Kasumi-1 (cell line): Measurements from ENCODE around the gene TRAP1.
"Not testable (repeated sequence)": the region's sequence is repeated elsewhere in the genome, so short reads cannot be mapped to it uniquely, and the experiment has no call there.

Experiments used
- DNase-seq, 2 experiments: peaks; one replicate each; lab custom pipeline; 2025; lab: John Stamatoyannopoulos, UW

TRAP1 gene

GRCh38 chr16:3673676-3674377, 43.5 kb downstream of the TRAP1 start:
- no peak for DNase-seq

DNA sequence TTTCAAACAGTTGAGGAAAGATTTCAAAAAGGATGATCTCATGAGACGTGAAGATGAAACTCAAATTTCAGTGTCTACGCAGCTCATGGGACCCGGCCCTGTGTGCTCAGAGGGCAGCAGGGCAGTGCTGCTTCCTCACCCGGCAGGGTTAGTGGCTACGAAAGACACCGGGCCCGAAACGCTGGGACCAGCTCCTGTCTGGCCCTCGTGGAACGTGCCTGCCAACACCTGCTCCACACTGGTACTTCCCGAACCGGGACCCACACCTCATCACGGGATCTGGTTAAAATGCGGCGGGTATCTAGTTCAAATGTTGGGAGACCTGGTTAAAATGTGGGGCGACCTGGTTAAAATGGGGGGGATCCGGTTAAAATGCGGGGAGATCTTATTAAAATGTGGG, 44.1 kb downstream of the TRAP1 start:
- DNase-seq = no peak

- no peak for DNase-seq
Observed at GRCh38 chr16:3672571-3673041, 44.7 kb downstream of the TRAP1 start.

DNA sequence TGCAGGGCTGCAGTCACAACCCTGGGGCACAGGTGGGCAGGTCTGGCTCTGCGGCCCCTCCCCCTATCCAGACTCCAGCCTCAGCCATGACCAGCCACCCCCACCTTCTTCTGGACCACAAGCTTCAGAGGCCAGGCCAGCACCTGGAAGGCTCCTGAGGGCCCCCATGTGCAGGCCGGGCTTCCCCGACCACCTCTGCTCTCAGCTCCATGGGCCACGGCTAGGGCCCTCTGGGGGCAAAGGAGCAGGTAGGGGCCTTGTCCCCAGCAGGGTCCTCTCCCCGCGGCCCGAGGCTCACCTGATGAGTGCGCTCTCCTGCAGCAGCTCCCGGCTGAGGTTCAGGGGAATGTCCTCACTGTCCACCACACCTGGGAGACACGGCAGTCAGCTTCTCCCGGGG, 45.9 kb downstream of the TRAP1 start:
- no peak for DNase-seq

DNA sequence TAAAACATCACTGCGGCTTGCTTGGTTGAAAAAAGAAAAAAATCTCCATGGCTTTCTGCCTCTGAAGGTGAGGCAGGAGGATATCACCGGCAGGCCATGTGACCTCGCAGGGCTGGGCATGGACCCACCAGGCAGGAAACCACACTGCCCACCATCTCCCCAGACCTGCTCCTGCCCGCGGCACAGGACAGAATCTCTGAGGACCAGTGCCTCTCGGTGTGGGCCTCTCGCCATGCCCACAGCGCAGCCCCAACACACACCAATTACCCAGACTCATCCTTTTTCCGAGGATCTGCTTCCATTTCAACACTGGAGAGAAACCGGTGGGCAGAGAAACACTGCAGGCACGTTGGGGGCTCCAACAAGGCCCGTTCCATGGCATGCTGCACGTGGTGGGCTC, 46.6 kb downstream of the TRAP1 start:
- DNase-seq = no peak

DNA sequence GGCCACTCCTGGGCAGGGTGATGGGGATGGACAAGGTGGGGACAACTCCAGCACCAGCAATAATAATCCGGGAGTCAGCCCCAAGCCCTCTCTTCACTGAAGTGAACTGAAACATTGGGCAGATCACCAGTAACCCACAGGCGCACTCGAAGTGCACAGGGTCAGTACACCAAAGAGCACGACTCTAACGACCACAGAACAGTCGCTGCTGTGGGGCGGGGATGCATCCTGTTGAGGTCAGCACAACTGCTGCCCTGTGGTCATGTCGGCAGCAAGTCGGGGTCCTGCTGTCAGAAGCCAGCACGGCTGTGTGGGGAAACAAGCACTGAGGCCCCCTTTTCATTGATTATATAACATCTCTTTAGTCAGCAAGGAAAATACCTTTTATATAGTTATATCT, 48.2 kb downstream of the TRAP1 start:
- no peak for DNase-seq

DNA sequence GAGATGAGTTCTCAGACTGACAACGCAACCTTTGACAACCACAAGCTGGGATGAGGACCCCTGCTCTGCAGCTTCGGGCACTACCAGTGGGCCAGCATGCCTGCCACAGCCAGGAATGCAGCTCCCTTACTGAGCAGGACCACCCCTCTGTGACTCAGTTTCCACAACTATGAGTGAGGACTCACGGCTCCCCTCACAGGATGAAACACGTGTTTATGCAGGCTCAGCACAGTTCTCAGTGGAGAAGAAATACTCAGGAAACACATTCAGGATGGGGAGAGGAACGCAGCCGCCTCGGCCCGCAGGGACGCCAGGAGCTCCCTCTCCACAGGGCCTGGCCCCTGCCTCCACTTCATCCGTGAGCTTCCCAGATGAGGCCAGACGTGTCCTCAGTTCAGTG, 48.7 kb downstream of the TRAP1 start:
- DNase-seq = no peak

DNA sequence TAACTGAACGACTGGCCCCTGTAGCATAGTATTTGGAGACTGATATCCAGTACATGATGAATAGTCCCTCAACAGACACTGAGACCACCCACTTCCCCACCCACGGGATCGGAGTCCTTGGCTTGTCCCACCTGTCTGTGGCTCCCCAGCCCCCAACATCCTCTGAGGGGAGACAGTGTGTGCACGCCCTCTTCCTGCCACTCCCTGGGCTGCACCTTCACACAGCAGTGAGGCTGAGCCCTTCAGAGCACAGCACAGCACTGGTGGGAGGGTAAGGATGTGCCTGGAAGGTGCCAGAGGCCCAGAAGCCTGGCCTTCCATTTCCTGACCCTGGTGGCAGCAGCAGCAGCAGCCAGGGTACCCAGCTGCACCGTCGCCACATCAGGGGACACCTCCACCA, 51.8 kb downstream of the TRAP1 start:
- DNase-seq = no peak

GRCh38 chr16:3664187-3664896, 53.0 kb downstream of the TRAP1 start:
- no peak for DNase-seq

- DNase-seq = no peak
Observed at GRCh38 chr16:3662601-3663000, 54.7 kb downstream of the TRAP1 start.

DNA sequence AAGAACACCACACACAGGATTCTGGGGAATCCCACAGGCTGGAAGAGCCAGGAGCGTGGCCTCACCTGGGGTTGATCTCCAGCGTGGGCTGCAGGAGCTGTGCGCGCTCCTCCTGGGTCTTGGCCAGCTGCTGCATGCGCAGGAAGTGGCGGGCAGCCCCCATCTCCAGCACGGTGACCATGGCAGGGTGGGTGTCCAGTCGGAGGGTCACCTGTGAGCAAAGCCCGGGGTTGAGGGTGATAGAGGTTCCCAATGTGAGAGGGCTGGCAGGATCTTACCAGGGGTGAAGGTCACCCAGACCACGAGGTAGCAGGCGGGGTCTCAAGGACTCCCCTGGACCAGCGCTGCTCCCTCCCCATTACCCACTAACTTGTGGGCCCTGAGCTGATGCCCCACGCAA, 55.4 kb downstream of the TRAP1 start:
- DNase-seq = no peak

DNA sequence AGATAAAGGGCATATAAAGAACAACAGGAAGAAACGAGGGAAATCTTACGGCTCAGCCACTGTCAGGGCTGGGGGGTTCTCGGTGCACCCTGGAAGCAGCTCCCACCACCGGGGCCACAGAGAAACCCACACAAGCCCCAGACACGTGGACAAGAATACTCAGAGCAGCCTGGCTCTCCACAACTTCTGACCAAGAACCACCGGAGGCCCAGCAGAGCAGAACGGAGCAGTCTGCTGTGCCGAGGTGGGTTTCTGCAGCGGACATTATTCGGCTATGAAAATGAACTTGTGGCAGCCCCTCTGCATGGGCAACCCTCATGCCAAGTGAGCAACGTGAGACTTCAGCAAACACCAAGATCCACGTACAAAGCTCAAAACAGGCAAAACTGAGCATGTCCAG, 56.0 kb downstream of the TRAP1 start:
- DNase-seq = no peak

GRCh38 chr16:3659251-3659650, 58.1 kb downstream of the TRAP1 start:
- no peak for DNase-seq

- DNase-seq = no peak
Observed at GRCh38 chr16:3656491-3657468, 60.5 kb downstream of the TRAP1 start.

- DNase-seq = not testable (repeated sequence)
Observed at GRCh38 chr16:3656160-3656490, 61.2 kb downstream of the TRAP1 start.

DNA sequence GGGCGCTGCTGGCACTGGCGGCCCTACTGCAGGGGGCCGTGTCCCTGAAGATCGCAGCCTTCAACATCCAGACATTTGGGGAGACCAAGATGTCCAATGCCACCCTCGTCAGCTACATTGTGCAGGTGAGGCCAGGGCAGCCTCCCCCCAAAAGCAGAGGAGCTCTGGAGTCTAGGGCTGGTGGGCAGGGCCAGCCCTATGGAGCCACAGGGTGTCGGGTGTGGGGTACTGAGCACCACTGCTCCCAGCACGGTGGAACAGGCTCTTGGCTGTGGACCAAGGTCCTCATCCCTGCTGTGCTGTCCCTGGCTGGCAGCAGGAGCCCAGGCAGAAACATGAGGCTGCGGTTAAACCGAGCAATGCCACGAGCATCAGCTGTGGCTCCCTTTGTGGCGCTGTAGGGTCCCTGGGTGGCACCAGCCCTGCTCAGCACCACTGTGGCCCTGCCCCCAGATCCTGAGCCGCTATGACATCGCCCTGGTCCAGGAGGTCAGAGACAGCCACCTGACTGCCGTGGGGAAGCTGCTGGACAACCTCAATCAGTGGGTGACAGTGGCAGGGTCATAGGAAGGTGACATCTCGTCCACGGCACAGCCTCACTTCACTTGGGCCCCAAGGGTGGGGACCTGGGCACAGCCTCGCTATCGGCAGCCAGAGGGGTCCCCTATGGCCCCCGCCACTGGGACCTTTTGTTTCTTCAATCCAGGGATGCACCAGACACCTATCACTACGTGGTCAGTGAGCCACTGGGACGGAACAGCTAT, 61.7 kb downstream of the TRAP1 start:
- no peak for DNase-seq

- no peak for DNase-seq
Observed at GRCh38 chr16:3655030-3655395, 62.3 kb downstream of the TRAP1 start.

DNA sequence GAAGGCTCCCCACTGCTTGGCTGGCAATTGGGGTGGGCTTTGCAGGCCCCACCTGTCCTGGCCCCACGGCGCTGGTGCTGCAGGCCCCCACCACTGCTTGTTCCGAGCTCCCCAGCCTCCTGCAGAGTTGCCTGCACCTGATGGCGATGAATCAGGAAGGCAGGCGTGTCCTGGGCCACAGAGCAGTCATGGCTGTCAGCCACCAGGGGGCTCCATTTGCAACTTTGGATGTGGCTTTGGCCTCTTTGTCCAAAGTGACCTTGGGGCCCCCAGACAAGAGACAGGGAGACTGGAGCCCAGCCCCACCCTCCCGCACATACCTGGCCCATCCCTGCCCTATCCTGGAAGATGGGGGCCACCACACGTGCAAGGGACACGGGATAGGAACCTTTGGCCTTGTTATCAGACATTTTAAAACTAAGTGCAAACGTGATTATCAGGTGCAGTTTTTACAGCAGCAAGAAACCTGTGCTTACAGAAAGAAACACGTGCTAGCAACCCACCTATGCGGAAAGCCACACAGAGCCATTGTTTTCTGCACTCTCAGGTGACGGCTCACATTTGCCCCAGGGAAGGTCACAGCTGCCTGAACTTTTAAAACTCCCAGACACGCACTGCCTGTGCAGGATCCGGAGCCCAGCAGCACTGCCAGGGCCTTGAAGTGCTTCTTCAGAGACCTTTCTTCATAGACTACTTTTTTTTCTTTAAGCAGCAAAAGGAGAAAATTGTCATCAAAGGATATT, 62.9 kb downstream of the TRAP1 start, which contains the start of gene DNASE1:
DNASE1 (plus strand) TSS at position 443 of the 743 bp plus-strand sequence. CDS start 683 bp downstream, outside the sequence.
- DNase-seq = peak; percentile 10 to 23

- DNase-seq = no peak
Observed at GRCh38 chr16:3652373-3653195, 64.7 kb downstream of the TRAP1 start.
